Measurements from ENCODE around the gene CCDC93. TPM values are rescaled to one million over a fixed set of nuclear protein-coding genes. Genes with fewer than 3 reads are reported as not detected.

Gene CCDC93
- 10 to 100 TPM; 34.1 to 39.3 TPM for total RNA-seq

GRCh38 chr2:118013724-118014491 lies at the start of gene CCDC93:
TSS of gene CCDC93 (minus strand) at chr2:118014070. CDS start at chr2:118013995, 75 bp downstream.
- Mint-ChIP-seq H3K27me3 (ENCODE audit: low read depth) (no peaks in the 10 kb centered on the region), H3K4me3 (peak within 1 kb of the TSS; percentile 92 to 95), H3K36me3 (ENCODE audit: insufficient read depth in 2 of 2) (peaks cover 0 to 5% of the 10 kb centered on the region in 2 donors), H3K9me3 (no peaks in the 10 kb centered on the region), H3K4me1 (ENCODE audit: low read depth) (peaks cover 38% of the 10 kb centered on the region), H3K27ac (peak within 1 kb of the TSS; percentile 82)
- ATAC-seq (replicated peaks in 1 of 2) = peak; percentile 86 to 88
- DNase-seq = peak; percentile 88 to 92

- ATAC-seq (replicated peaks in 1 of 2) (no peak), DNase-seq (no peak)
- Mint-ChIP-seq H3K36me3 (ENCODE audit: insufficient read depth in 2 of 2) (no peaks in the 10 kb centered on the region), H3K4me1 (ENCODE audit: low read depth) (peaks cover 13% of the 10 kb centered on the region), H3K27ac (no peak overlapping the region), H3K4me3 (no peak overlapping the region), H3K9me3 (no peaks in the 10 kb centered on the region), H3K27me3 (ENCODE audit: low read depth) (peaks cover 40% of the 10 kb centered on the region)
Measured at GRCh38 chr2:118062669-118063068, 48.8 kb upstream of the CCDC93 start.

GRCh38 chr2:118062048-118062447 lies 48.2 kb upstream of the CCDC93 start:
- Mint-ChIP-seq H3K4me1 (ENCODE audit: low read depth) (peaks cover 13% of the 10 kb centered on the region), H3K36me3 (ENCODE audit: insufficient read depth in 2 of 2) (no peaks in the 10 kb centered on the region), H3K4me3 (no peak overlapping the region), H3K27ac (no peak overlapping the region), H3K27me3 (ENCODE audit: low read depth) (peaks cover 46% of the 10 kb centered on the region), H3K9me3 (no peaks in the 10 kb centered on the region)
- ATAC-seq (replicated peaks in 1 of 2) (no peak), DNase-seq (no peak)

GRCh38 chr2:118061135-118061955 lies 47.5 kb upstream of the CCDC93 start:
- no peak for DNase-seq
- Mint-ChIP-seq H3K4me1 (ENCODE audit: low read depth) (peaks cover 13% of the 10 kb centered on the region), H3K36me3 (ENCODE audit: insufficient read depth in 2 of 2) (no peaks in the 10 kb centered on the region), H3K9me3 (no peaks in the 10 kb centered on the region), H3K27me3 (ENCODE audit: low read depth) (peaks cover 45% of the 10 kb centered on the region), H3K27ac (no peak overlapping the region), H3K4me3 (no peak overlapping the region)
- ATAC-seq (replicated peaks in 1 of 2) = peak in 1 of 2 donors; percentile 44

DNA sequence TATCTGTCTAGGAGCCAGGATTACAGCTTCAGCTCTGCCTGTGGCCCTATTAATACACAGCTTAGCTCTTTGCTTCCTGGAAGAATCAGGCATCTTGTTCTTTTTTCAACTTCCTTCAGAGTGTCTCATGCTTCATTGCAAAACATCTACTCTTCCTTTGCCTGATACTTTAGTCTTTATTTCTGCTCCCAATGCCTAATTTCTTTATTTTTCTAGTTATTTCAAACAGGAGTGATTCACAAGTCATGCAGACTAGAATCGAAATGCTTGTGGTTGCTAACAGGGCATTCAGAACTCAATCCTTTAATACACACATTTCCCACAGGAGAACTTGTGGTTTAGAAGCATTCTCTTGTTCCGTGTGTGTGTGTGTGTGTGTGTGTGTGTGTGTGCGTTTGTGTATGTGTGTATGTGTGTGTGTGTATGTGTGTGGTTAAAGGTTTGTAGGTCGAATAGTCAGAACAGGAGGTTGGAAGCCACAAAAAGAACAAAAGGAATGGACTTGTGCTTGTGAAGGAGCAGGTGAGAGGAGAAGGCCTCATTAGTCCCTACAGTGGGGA lies 46.1 kb upstream of the CCDC93 start:
- Mint-ChIP-seq H3K4me1 (ENCODE audit: low read depth) (peaks cover 18% of the 10 kb centered on the region), H3K9me3 (no peaks in the 10 kb centered on the region), H3K4me3 (peak overlapping the region in 1 of 2 donors; percentile 2), H3K27me3 (ENCODE audit: low read depth) (peaks cover 50% of the 10 kb centered on the region), H3K27ac (peak overlapping the region; percentile 0), H3K36me3 (ENCODE audit: insufficient read depth in 2 of 2) (no peaks in the 10 kb centered on the region)
- DNase-seq (no peak), ATAC-seq (replicated peaks in 1 of 2) (peak; percentile 46 to 61)

DNA sequence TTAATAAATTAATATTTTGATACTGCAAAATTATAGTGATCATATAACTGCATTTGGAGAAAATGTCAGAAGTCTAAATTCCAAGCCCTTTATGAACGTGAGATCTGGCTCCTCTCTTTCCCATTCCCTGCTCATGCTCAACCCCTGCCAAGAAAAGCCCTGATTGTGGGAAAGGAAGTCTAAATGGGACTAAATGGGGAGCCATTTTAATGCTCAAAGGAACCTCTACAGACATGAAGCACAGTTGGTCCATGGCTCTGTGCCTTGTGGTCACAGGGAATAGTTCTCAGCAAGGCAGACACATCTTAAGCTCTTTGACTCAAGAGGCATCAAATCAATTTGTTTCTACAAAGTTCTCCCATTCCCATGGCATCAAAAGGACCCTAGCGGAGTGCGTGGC lies 45.1 kb upstream of the CCDC93 start:
- Mint-ChIP-seq H3K27ac (no peak overlapping the region), H3K27me3 (ENCODE audit: low read depth) (peaks cover 53% of the 10 kb centered on the region)
- no peak for ATAC-seq (replicated peaks in 1 of 2)

DNA sequence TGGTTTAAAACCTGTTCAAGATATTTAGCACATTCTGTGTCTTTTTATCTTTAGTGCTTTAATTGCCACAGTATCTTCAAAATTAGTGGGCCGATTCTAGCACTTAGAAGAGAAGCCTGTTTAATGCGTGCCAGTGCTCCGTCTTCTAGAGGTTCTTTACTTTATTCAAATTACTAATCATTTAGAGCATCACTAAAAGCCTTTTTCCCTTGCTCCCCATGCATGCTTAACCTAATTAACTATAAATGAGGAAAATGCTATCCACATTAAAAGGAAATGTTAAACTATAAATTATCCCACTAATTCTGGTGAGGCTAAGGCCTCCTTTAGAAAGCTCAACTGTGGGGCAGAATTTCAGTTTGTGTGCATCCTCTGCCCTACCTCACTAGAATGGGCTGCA lies 42.9 kb upstream of the CCDC93 start:
- H3K27ac Mint-ChIP-seq = no peak overlapping the region
- H3K36me3 Mint-ChIP-seq (ENCODE audit: insufficient read depth in 2 of 2) = no peaks in the 10 kb centered on the region
- DNase-seq = no peak
- no peaks in the 10 kb centered on the region for H3K9me3 Mint-ChIP-seq
- no peak overlapping the region for H3K4me3 Mint-ChIP-seq
- peaks cover 49% of the 10 kb centered on the region for H3K27me3 Mint-ChIP-seq (ENCODE audit: low read depth)
- H3K4me1 Mint-ChIP-seq (ENCODE audit: low read depth) = peaks cover 18% of the 10 kb centered on the region
- ATAC-seq (replicated peaks in 1 of 2) = no peak

More for the DNA sequence above, 45.1 kb upstream of the CCDC93 start:
- no peak for DNase-seq
- Mint-ChIP-seq H3K36me3 (ENCODE audit: insufficient read depth in 2 of 2) (no peaks in the 10 kb centered on the region), H3K9me3 (no peaks in the 10 kb centered on the region), H3K4me3 (no peak overlapping the region), H3K4me1 (ENCODE audit: low read depth) (peaks cover 18% of the 10 kb centered on the region)

GRCh38 chr2:118056165-118056534 lies 42.3 kb upstream of the CCDC93 start:
- H3K9me3 Mint-ChIP-seq = no peaks in the 10 kb centered on the region
- ATAC-seq (replicated peaks in 1 of 2) = no peak
- H3K36me3 Mint-ChIP-seq (ENCODE audit: insufficient read depth in 2 of 2) = no peaks in the 10 kb centered on the region
- H3K4me1 Mint-ChIP-seq (ENCODE audit: low read depth) = peaks cover 14% of the 10 kb centered on the region
- H3K4me3 Mint-ChIP-seq = no peak overlapping the region
- no peak overlapping the region for H3K27ac Mint-ChIP-seq
- H3K27me3 Mint-ChIP-seq (ENCODE audit: low read depth) = peaks cover 48% of the 10 kb centered on the region
- DNase-seq = no peak

DNA sequence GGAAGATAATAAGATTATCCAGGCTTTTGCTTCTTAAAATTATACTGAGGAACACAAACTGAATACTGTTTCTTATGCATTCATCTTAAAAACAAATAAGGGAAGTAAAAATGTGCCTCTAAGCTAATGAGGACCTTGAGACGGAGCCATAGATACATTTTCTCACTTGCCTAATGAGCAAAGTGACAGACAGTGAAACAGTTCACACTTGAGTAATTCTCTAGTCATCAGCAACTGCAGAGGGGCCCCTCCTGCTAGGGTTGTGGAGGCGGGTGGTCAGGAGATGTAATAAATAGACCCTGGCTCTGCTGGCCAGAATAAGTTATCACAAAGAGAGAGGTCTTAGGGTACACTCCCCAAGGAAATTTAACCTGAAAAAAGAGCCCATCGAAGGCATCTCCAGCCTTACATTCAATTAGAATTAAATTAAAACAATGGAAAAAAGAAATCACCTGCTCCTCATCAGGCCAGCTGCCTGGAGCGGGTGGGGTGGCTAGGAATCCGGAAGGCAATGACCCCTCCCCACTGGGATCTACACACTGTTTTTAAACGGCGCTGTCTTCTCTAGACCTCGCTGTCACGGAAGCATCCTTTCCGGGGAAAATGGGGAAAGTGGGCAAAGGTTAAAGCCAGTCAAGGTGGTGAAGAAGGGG lies 41.8 kb upstream of the CCDC93 start:
- Mint-ChIP-seq H3K27ac (no peak overlapping the region), H3K4me1 (ENCODE audit: low read depth) (peaks cover 13% of the 10 kb centered on the region), H3K4me3 (no peak overlapping the region), H3K36me3 (ENCODE audit: insufficient read depth in 2 of 2) (no peaks in the 10 kb centered on the region), H3K27me3 (ENCODE audit: low read depth) (peaks cover 48% of the 10 kb centered on the region), H3K9me3 (no peaks in the 10 kb centered on the region)
- no peak for ATAC-seq (replicated peaks in 1 of 2)
- no peak for DNase-seq

- ATAC-seq (replicated peaks in 1 of 2) (no peak), DNase-seq (no peak)
- no peaks in the 10 kb centered on the region for H3K36me3 Mint-ChIP-seq (ENCODE audit: insufficient read depth in 2 of 2)
- no peak overlapping the region for H3K27ac Mint-ChIP-seq
- H3K4me1 Mint-ChIP-seq (ENCODE audit: low read depth) = peaks cover 11% of the 10 kb centered on the region
- H3K27me3 Mint-ChIP-seq (ENCODE audit: low read depth) = peaks cover 58% of the 10 kb centered on the region
- H3K4me3 Mint-ChIP-seq = no peak overlapping the region
- H3K9me3 Mint-ChIP-seq = no peaks in the 10 kb centered on the region
Measured at GRCh38 chr2:118054213-118055008, 40.5 kb upstream of the CCDC93 start.

- H3K36me3 Mint-ChIP-seq (ENCODE audit: insufficient read depth in 2 of 2) = no peaks in the 10 kb centered on the region
- ATAC-seq (replicated peaks in 1 of 2) = no peak
- H3K4me3 Mint-ChIP-seq = no peak overlapping the region
- peaks cover 11% of the 10 kb centered on the region for H3K4me1 Mint-ChIP-seq (ENCODE audit: low read depth)
- no peaks in the 10 kb centered on the region for H3K9me3 Mint-ChIP-seq
- DNase-seq = no peak
- H3K27ac Mint-ChIP-seq = no peak overlapping the region
- peaks cover 65% of the 10 kb centered on the region for H3K27me3 Mint-ChIP-seq (ENCODE audit: low read depth)
Measured at GRCh38 chr2:118053681-118054080, 39.8 kb upstream of the CCDC93 start.

DNA sequence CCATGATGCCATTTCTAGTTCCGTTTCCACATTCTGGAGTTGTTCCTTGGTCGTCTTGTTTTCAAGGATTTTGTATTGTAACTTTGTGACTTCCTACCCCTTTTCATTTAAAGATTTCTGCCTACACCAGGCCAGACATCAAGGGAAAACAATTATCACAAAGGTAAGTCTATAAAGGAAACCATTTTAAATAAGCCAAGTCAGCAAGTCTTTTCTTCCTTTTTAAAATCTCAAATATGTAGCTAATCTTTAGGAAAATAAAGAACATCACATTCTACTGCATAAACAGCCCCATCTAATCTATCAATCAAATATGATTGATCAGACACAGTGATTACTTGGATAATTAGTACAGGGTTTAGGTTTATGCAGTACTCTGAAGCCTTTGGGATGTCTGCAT lies 38.6 kb upstream of the CCDC93 start:
- DNase-seq = no peak
- Mint-ChIP-seq H3K4me1 (ENCODE audit: low read depth) (peaks cover 12% of the 10 kb centered on the region), H3K4me3 (no peak overlapping the region), H3K27me3 (ENCODE audit: low read depth) (peaks cover 71% of the 10 kb centered on the region), H3K9me3 (no peaks in the 10 kb centered on the region), H3K27ac (no peak overlapping the region), H3K36me3 (ENCODE audit: insufficient read depth in 2 of 2) (no peaks in the 10 kb centered on the region)
- ATAC-seq (replicated peaks in 1 of 2) = no peak
